Stomach smooth muscle (tissue), 2 donors: ENCODE measurements around the gene STK36.

Experiments
- H3K27ac ChIP-seq: one replicate; pipeline ENCODE4 v1.7.0; 2013; ENCODE audit warnings: mild to moderate bottlenecking, low read length, inconsistent platforms
- H3K27me3 ChIP-seq, 2 donors: one replicate each; pipeline ENCODE4 v1.7.0; 2013; ENCODE audit warnings: low read length in 2 of 2; ENCODE audit not compliant: insufficient read depth in 2 of 2, control insufficient read depth in 1 of 2
- H3K36me3 ChIP-seq, 2 donors: one replicate each; pipeline ENCODE4 v1.7.0; 2013; ENCODE audit warnings: low read length in 2 of 2; ENCODE audit not compliant: control insufficient read depth in 2 of 2, insufficient read depth in 2 of 2
- H3K4me1 ChIP-seq: one replicate; pipeline ENCODE4 v1.7.0; 2013; ENCODE audit warnings: low read length; ENCODE audit not compliant: control insufficient read depth, insufficient read depth
- H3K4me3 ChIP-seq, 2 donors: one replicate each; pipeline ENCODE4 v1.7.0; 2013; ENCODE audit warnings: low read length in 2 of 2
- H3K9ac ChIP-seq, 2 donors: one replicate each; pipeline ENCODE4 v1.7.0; 2013; ENCODE audit warnings: low read length in 2 of 2, mild to moderate bottlenecking in 1 of 2
- H3K9me3 ChIP-seq, 2 donors: one replicate each; pipeline ENCODE4 v1.7.0; 2013; ENCODE audit warnings: low read length in 2 of 2; ENCODE audit not compliant: control insufficient read depth in 2 of 2
- donor health status: healthy.
- donor health status: Pancreatic carcinoma.

The STK36 gene

GRCh38 chr2:218746960-218747359 lies 75.1 kb downstream of the STK36 start:
- Histone ChIP-seq H3K27me3 (no peaks in the 10 kb centered on the region), H3K27ac (no peak overlapping the region), H3K36me3 (peaks cover 17 to 47% of the 10 kb centered on the region in 2 donors), H3K4me3 (no peak overlapping the region), H3K9ac (no peak overlapping the region), H3K4me1 (peaks cover 4% of the 10 kb centered on the region), H3K9me3 (no peaks in the 10 kb centered on the region)

GRCh38 chr2:218748741-218749441 lies 77.0 kb downstream of the STK36 start:
- Histone ChIP-seq H3K9me3 (no peaks in the 10 kb centered on the region), H3K4me1 (peaks cover 4% of the 10 kb centered on the region), H3K36me3 (peaks cover 33 to 63% of the 10 kb centered on the region in 2 donors), H3K4me3 (no peak overlapping the region), H3K27ac (no peak overlapping the region), H3K27me3 (no peaks in the 10 kb centered on the region), H3K9ac (no peak overlapping the region)
